HepG2 (cell line): ENCODE results near the gene CTDSP2. TPM values are rescaled to one million over a fixed set of nuclear protein-coding genes. Genes with fewer than 3 reads are reported as not detected.

Source experiments
- CREB1 ChIP-seq, 2 experiments: fragments of 450-650 bp in 1 of 2; IDR thresholded peaks; 2 replicates each; pipeline ENCODE4 v1.6.1; 2016 to 2017; ENCODE audit warnings: control low read depth in 1 of 2, mild to moderate bottlenecking in 1 of 2, missing compliant biosample characterization in 1 of 2, missing genetic modification characterization in 1 of 2
- HMGA1 ChIP-seq: sonication (generic); formaldehyde crosslinking; conservative IDR thresholded peaks from 2 replicates; pipeline ENCODE4 v1.4.0; 2020; ENCODE audit warnings: missing genetic modification reagents
- HNRNPLL ChIP-seq: fragments of 200-400 bp; formaldehyde crosslinking; IDR thresholded peaks from 2 replicates; pipeline ENCODE4 v1.6.1; 2017; ENCODE audit warnings: mild to moderate bottlenecking, low read depth, low read length; ENCODE audit not compliant: poor library complexity, severe bottlenecking
- JARID2 ChIP-seq: sonication (generic); formaldehyde crosslinking; IDR thresholded peaks from 2 replicates; pipeline ENCODE4 v1.8.1; 2023; ENCODE audit warnings: missing genetic modification reagents, inconsistent platforms; ENCODE audit not compliant: insufficient replicate concordance
- PTBP1 ChIP-seq: fragments of 200-400 bp; formaldehyde crosslinking; IDR thresholded peaks from 2 replicates; pipeline ENCODE4 v1.6.1; 2018; ENCODE audit warnings: low read length, low read depth; ENCODE audit not compliant: poor library complexity, severe bottlenecking
- RFX1 ChIP-seq: fragments of 450-650 bp; IDR thresholded peaks from 2 replicates; pipeline ENCODE4 v1.6.1; 2017
- SAP130 ChIP-seq: IDR thresholded peaks from 2 replicates; pipeline ENCODE4 v1.6.1; 2016; ENCODE audit warnings: low read depth
- ZNF577 ChIP-seq: sonication (generic); formaldehyde crosslinking; IDR thresholded peaks from 2 replicates; pipeline ENCODE4 v1.4.0; 2020; ENCODE audit warnings: mild to moderate bottlenecking, low read depth, missing genetic modification reagents, borderline replicate concordance
- ZNF709 ChIP-seq: sonication (generic); formaldehyde crosslinking; IDR thresholded peaks from 2 replicates; pipeline ENCODE4 v1.5.0; 2020; ENCODE audit warnings: mild to moderate bottlenecking, missing genetic modification reagents
- ZNF761 ChIP-seq: sonication (generic); formaldehyde crosslinking; conservative IDR thresholded peaks from 2 replicates; pipeline ENCODE4 v1.4.0; 2020; ENCODE audit warnings: mild to moderate bottlenecking, missing genetic modification reagents
- ZNF776 ChIP-seq: sonication (generic); formaldehyde crosslinking; IDR thresholded peaks from 2 replicates; pipeline ENCODE4 v1.4.0; 2020; ENCODE audit warnings: mild to moderate bottlenecking, missing genetic modification reagents
- polyA plus RNA-seq, 8 experiments: library from polyadenylated mRNA; depleted of rRNA in 3 of 8; stranded (reverse) in 7 of 8; unstranded in 1 of 8; fragments of >200 nt; fragmentation: Illumina TruSeq in 4 of 8; extraction: Trizol in 4 of 8; gene quantifications; 2 replicates each; pipeline versions ENCODE4 v1.2.1 to v1.2.3, GENCODE V29; 2011 to 2016; ENCODE audit warnings: low read depth in 4 of 8, missing spikeins in 1 of 8, mixed read lengths in 1 of 8; ENCODE audit not compliant: insufficient read depth in 1 of 8
- total RNA-seq, 5 experiments: library from RNA; depleted of rRNA; stranded (reverse); fragments of >200 nt; fragmentation: Illumina TruSeq; extraction: Trizol; gene quantifications; 2 replicates each; pipeline ENCODE4 v1.2.3, GENCODE V29; 2016; ENCODE audit warnings: low read depth in 1 of 5
- TF ChIP-seq, protein P1 (sequence below): sonication (generic); formaldehyde crosslinking; conservative IDR thresholded peaks from 2 replicates; pipeline ENCODE4 v1.8.0; 2022; ENCODE audit warnings: mild to moderate bottlenecking, moderate library complexity, missing genetic modification reagents
- TF ChIP-seq, protein P2 (sequence below): sonication (generic); formaldehyde crosslinking; IDR thresholded peaks from 2 replicates; pipeline ENCODE4 v1.5.0; 2020; ENCODE audit warnings: mild to moderate bottlenecking, missing genetic modification reagents, borderline replicate concordance
- TF ChIP-seq, protein P3 (sequence below): sonication (generic); formaldehyde crosslinking; IDR thresholded peaks from 2 replicates; pipeline ENCODE4 v1.5.0; 2020; ENCODE audit warnings: mild to moderate bottlenecking, missing genetic modification reagents, borderline replicate concordance
- TF ChIP-seq, protein P4 (sequence below): sonication (generic); formaldehyde crosslinking; IDR thresholded peaks from 2 replicates; pipeline ENCODE4 v1.4.0; 2020; ENCODE audit warnings: low read depth, mild to moderate bottlenecking, missing genetic modification reagents
- TF ChIP-seq, protein P5 (sequence below), 2 experiments: sonication (generic) in 1 of 2; formaldehyde crosslinking in 1 of 2; IDR thresholded peaks; 2 replicates each; pipeline versions ENCODE4 v1.4.0 to v1.6.1; 2018 to 2020; ENCODE audit warnings: missing genetic modification reagents in 2 of 2, borderline replicate concordance in 1 of 2, low read depth in 1 of 2, mild to moderate bottlenecking in 1 of 2, missing biosample characterization in 1 of 2

Gene CTDSP2
- total and polyA plus RNA-seq, 2 of the 13 experiments (the other 11 are each of a cell fraction or from before 2014, with no cell fraction given): 38.1 to 82.5 TPM

DNA sequence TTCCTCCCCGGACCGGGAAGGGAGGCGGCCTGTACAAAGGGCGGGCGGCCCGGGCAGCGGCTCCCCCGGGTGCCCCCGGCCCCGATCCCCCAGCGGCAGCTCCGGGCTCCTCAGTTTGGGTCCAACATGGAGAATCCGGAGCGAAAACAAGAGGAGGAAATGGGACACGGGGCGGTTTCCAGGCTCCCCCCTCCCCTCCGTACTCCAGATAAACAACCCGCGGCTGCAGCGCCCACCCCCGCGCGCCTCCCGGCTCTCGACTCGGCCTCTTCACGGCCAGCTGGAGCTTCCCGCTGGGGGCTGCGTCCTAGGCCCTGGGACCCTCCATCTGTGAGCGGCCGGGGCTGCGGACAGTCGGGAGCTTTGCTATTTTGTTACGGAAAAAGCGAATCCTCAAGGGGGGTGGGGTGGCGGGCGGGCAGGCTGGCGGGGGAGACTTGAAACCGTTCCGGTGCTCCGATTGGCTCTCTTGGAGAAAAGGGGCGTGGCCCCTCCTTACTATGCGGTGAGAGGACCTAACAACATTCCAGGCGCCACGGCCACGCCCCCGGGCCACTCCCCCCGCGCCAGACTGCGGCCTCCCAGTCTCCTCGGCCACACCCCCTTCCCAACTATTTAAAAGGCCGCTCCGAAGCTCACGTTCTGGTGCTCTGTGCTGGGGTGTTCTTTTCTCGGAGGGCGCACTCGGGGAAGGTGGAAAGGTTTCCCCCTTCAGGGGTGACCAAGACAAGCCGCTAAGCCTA, at the start of gene CTDSP2 (continued):
- TF ChIP-seq CREB1 (IDR thresholded peaks at IDR 0.05) (peak; percentile 7; the same call in 1 of the 2 replicates), CREB1 (CRISPR knock-in tag; IDR thresholded peaks at IDR 0.05) (0 out of 2 replicates have a peak, but pooled peaks have one; percentile 24), ZNF776 (CRISPR knock-in tag) (no peak), RFX1 (no peak), ZNF761 (CRISPR knock-in tag) (no peak), ZNF577 (CRISPR knock-in tag) (no peak), HNRNPLL (peak; percentile 31), PTBP1 (peak; percentile 100), ZNF709 (CRISPR knock-in tag) (no peak), SAP130 (CRISPR knock-in tag) (peak; percentile 76), JARID2 (CRISPR knock-in tag) (no peak), HMGA1 (CRISPR knock-in tag) (no peak)
- TF ChIP-seq, protein P1, sequence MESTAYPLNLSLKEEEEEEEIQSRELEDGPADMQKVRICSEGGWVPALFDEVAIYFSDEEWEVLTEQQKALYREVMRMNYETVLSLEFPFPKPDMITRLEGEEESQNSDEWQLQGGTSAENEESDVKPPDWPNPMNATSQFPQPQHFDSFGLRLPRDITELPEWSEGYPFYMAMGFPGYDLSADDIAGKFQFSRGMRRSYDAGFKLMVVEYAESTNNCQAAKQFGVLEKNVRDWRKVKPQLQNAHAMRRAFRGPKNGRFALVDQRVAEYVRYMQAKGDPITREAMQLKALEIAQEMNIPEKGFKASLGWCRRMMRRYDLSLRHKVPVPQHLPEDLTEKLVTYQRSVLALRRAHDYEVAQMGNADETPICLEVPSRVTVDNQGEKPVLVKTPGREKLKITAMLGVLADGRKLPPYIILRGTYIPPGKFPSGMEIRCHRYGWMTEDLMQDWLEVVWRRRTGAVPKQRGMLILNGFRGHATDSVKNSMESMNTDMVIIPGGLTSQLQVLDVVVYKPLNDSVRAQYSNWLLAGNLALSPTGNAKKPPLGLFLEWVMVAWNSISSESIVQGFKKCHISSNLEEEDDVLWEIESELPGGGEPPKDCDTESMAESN (CRISPR knock-in tag): peak; percentile 32; the same call in 1 of the 2 replicates
- TF ChIP-seq, protein P2, sequence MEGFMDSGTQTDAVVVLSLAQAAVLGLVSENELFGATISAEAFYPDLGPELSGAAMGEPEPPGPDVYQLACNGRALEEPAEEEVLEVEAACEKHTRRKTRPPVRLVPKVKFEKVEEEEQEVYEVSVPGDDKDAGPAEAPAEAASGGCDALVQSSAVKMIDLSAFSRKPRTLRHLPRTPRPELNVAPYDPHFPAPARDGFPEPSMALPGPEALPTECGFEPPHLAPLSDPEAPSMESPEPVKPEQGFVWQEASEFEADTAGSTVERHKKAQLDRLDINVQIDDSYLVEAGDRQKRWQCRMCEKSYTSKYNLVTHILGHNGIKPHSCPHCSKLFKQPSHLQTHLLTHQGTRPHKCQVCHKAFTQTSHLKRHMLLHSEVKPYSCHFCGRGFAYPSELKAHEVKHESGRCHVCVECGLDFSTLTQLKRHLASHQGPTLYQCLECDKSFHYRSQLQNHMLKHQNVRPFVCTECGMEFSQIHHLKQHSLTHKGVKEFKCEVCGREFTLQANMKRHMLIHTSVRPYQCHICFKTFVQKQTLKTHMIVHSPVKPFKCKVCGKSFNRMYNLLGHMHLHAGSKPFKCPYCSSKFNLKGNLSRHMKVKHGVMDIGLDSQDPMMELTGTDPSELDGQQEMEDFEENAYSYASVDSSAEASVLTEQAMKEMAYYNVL (CRISPR knock-in tag): 0 out of 2 replicates have a peak, but pooled peaks have one; percentile 24
- TF ChIP-seq, protein P3, sequence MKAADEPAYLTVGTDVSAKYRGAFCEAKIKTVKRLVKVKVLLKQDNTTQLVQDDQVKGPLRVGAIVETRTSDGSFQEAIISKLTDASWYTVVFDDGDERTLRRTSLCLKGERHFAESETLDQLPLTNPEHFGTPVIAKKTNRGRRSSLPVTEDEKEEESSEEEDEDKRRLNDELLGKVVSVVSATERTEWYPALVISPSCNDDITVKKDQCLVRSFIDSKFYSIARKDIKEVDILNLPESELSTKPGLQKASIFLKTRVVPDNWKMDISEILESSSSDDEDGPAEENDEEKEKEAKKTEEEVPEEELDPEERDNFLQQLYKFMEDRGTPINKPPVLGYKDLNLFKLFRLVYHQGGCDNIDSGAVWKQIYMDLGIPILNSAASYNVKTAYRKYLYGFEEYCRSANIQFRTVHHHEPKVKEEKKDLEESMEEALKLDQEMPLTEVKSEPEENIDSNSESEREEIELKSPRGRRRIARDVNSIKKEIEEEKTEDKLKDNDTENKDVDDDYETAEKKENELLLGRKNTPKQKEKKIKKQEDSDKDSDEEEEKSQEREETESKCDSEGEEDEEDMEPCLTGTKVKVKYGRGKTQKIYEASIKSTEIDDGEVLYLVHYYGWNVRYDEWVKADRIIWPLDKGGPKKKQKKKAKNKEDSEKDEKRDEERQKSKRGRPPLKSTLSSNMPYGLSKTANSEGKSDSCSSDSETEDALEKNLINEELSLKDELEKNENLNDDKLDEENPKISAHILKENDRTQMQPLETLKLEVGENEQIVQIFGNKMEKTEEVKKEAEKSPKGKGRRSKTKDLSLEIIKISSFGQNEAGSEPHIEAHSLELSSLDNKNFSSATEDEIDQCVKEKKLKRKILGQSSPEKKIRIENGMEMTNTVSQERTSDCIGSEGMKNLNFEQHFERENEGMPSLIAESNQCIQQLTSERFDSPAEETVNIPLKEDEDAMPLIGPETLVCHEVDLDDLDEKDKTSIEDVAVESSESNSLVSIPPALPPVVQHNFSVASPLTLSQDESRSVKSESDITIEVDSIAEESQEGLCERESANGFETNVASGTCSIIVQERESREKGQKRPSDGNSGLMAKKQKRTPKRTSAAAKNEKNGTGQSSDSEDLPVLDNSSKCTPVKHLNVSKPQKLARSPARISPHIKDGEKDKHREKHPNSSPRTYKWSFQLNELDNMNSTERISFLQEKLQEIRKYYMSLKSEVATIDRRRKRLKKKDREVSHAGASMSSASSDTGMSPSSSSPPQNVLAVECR: peak; percentile 41; the same call in 1 of the 2 replicates
- TF ChIP-seq, protein P4, sequence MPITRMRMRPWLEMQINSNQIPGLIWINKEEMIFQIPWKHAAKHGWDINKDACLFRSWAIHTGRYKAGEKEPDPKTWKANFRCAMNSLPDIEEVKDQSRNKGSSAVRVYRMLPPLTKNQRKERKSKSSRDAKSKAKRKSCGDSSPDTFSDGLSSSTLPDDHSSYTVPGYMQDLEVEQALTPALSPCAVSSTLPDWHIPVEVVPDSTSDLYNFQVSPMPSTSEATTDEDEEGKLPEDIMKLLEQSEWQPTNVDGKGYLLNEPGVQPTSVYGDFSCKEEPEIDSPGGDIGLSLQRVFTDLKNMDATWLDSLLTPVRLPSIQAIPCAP (CRISPR knock-in tag): no peak
- TF ChIP-seq, protein P5, sequence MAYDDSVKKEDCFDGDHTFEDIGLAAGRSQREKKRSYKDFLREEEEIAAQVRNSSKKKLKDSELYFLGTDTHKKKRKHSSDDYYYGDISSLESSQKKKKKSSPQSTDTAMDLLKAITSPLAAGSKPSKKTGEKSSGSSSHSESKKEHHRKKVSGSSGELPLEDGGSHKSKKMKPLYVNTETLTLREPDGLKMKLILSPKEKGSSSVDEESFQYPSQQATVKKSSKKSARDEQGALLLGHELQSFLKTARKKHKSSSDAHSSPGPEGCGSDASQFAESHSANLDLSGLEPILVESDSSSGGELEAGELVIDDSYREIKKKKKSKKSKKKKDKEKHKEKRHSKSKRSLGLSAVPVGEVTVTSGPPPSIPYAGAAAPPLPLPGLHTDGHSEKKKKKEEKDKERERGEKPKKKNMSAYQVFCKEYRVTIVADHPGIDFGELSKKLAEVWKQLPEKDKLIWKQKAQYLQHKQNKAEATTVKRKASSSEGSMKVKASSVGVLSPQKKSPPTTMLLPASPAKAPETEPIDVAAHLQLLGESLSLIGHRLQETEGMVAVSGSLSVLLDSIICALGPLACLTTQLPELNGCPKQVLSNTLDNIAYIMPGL (CRISPR knock-in tag; IDR thresholded peaks at IDR 0.05; ENCODE audit: borderline replicate concordance in 1 of 2, low read depth in 1 of 2): peak in 1 of 2 experiments; percentile 21; a peak in 2 of 4 replicates
